ENCODE data around the gene CEP44. TPM values are rescaled to one million over a fixed set of nuclear protein-coding genes. Genes with fewer than 3 reads are reported as not detected.
"Not testable (repeated sequence)": the region's sequence is repeated elsewhere in the genome, so short reads cannot be mapped to it uniquely, and the experiment has no call there.

Gene CEP44
- total RNA-seq (2014; rRNA removed; shearing (Covaris generic)) = 14.1 and 18.2 TPM in 2 replicates

- DNase-seq (ENCODE audit: low spot score) = peak; percentile 70
Observed at GRCh38 chr4:174283507-174284471, at the start of gene CEP44, which contains the start of gene FBXO8. Gene CEP44, plus strand, starts transcription at chr4:174283911. Its CDS starts 15,211 bp downstream, at chr4:174299122. Gene FBXO8, minus strand, starts transcription at chr4:174283667. Its CDS starts 20,575 bp downstream, at chr4:174263092.

- DNase-seq (ENCODE audit: low spot score) = no peak
Observed at GRCh38 chr4:174236359-174236758, 47.4 kb upstream of the CEP44 start.

- no peak for DNase-seq (ENCODE audit: low spot score)
Observed at GRCh38 chr4:174241162-174241561, 42.5 kb upstream of the CEP44 start.

GRCh38 chr4:174244441-174244840 is 39.3 kb upstream of the CEP44 start:
- DNase-seq (ENCODE audit: low spot score) = peak; percentile 13

- DNase-seq (ENCODE audit: low spot score) = no peak
Observed at GRCh38 chr4:174245714-174246113, 38.0 kb upstream of the CEP44 start.

- DNase-seq (ENCODE audit: low spot score) = no peak
Observed at GRCh38 chr4:174248407-174248806, 35.3 kb upstream of the CEP44 start.

- no peak for DNase-seq (ENCODE audit: low spot score)
Observed at GRCh38 chr4:174252412-174252811, 31.3 kb upstream of the CEP44 start.

- DNase-seq (ENCODE audit: low spot score) = no peak
Observed at GRCh38 chr4:174254613-174255012, 29.1 kb upstream of the CEP44 start.

- no peak for DNase-seq (ENCODE audit: low spot score)
Observed at GRCh38 chr4:174255374-174255773, 28.3 kb upstream of the CEP44 start.

- DNase-seq (ENCODE audit: low spot score) = no peak
Observed at GRCh38 chr4:174255786-174256185, 27.9 kb upstream of the CEP44 start.

- DNase-seq (ENCODE audit: low spot score) = peak; percentile 19
Observed at GRCh38 chr4:174256277-174256713, 27.4 kb upstream of the CEP44 start.

- DNase-seq (ENCODE audit: low spot score) = no peak
Observed at GRCh38 chr4:174259580-174259979, 24.1 kb upstream of the CEP44 start.

GRCh38 chr4:174260099-174260498 is 23.6 kb upstream of the CEP44 start:
- DNase-seq (ENCODE audit: low spot score) = no peak

- DNase-seq (ENCODE audit: low spot score) = not testable (repeated sequence)
Observed at GRCh38 chr4:174261432-174261831, 22.3 kb upstream of the CEP44 start.

GRCh38 chr4:174262624-174263444 is 20.9 kb upstream of the CEP44 start:
- DNase-seq (ENCODE audit: low spot score) = no peak

GRCh38 chr4:174263445-174263736 is 20.3 kb upstream of the CEP44 start:
- no peak for DNase-seq (ENCODE audit: low spot score)

GRCh38 chr4:174265916-174266315 is 17.8 kb upstream of the CEP44 start:
- no peak for DNase-seq (ENCODE audit: low spot score)

GRCh38 chr4:174266416-174266815 is 17.3 kb upstream of the CEP44 start:
- DNase-seq (ENCODE audit: low spot score) = no peak

- no peak for DNase-seq (ENCODE audit: low spot score)
Observed at GRCh38 chr4:174273930-174274329, 9.8 kb upstream of the CEP44 start.

GRCh38 chr4:174274436-174274835 is 9.3 kb upstream of the CEP44 start:
- DNase-seq (ENCODE audit: low spot score) = no peak

GRCh38 chr4:174275101-174275500 is 8.6 kb upstream of the CEP44 start:
- DNase-seq (ENCODE audit: low spot score) = no peak

- DNase-seq (ENCODE audit: low spot score) = no peak
Observed at GRCh38 chr4:174277433-174277832, 6.3 kb upstream of the CEP44 start.

GRCh38 chr4:174278467-174278866 is 5.2 kb upstream of the CEP44 start:
- DNase-seq (ENCODE audit: low spot score) = no peak
